DOHH2 (cell line): Measurements from ENCODE around the gene FLYWCH2.

Experiments
- CTCF ChIP-seq: fragments of 200-600 bp; sonication (generic); IDR thresholded peaks from one replicate; pipeline ENCODE4 v1.5.1; 2014; ENCODE audit warnings: antibody characterized with exemption, mild to moderate bottlenecking, low read depth, low read length; ENCODE audit not compliant: poor library complexity, severe bottlenecking
- EZH2phosphoT487 ChIP-seq: fragments of 200-600 bp; sonication (generic); IDR thresholded peaks from 2 replicates; pipeline ENCODE4 v1.6.1; 2017; ENCODE audit warnings: borderline replicate concordance, mild to moderate bottlenecking, antibody characterized with exemption, low read length, moderate library complexity, mixed read lengths

GRCh38 chr16:2859686-2860265 is 23.2 kb upstream of the FLYWCH2 start:
- TF ChIP-seq EZH2phosphoT487 (no peak), CTCF (no peak)
